GM19043 (cell line): Measurements from ENCODE around the gene RTN3.
A peak's percentile ranks its signal among the peaks of the same experiment; 100 is the strongest.
"Not testable (repeated sequence)": the region's sequence is repeated elsewhere in the genome, so short reads cannot be mapped to it uniquely, and the experiment has no call there.

Experiments
- ATAC-seq: cut with Tn5 transposase; IDR thresholded peaks from one replicate; pipeline ENCODE4 v1.9.1; 2021; ENCODE audit warnings: low read depth; ENCODE audit not compliant: unreplicated experiment

RTN3 gene

GRCh38 chr11:63681321-63682065, at the start of gene RTN3:
Gene RTN3 (plus strand): TSS chr11:63681500. CDS start chr11:63681637, 137 bp downstream.
- ATAC-seq = peak; percentile 85

GRCh38 chr11:63635762-63636465, 45.4 kb upstream of the RTN3 start:
- no peak for ATAC-seq

- not testable (repeated sequence) for ATAC-seq
Measured at GRCh38 chr11:63638436-63638835, 42.9 kb upstream of the RTN3 start.

GRCh38 chr11:63639199-63639832, 42.0 kb upstream of the RTN3 start:
- no peak for ATAC-seq

- ATAC-seq = no peak
Measured at GRCh38 chr11:63641727-63642126, 39.6 kb upstream of the RTN3 start.

GRCh38 chr11:63643205-63643604, 38.1 kb upstream of the RTN3 start:
- no peak for ATAC-seq

- no peak for ATAC-seq
Measured at GRCh38 chr11:63652671-63653070, 28.6 kb upstream of the RTN3 start.

- no peak for ATAC-seq
Measured at GRCh38 chr11:63660972-63661371, 20.3 kb upstream of the RTN3 start.

GRCh38 chr11:63663809-63664208, 17.5 kb upstream of the RTN3 start:
- ATAC-seq = no peak

GRCh38 chr11:63666874-63667273, 14.4 kb upstream of the RTN3 start:
- ATAC-seq = no peak

GRCh38 chr11:63667995-63668795, 13.1 kb upstream of the RTN3 start:
- no peak for ATAC-seq

- ATAC-seq = no peak
Measured at GRCh38 chr11:63670096-63670432, 11.2 kb upstream of the RTN3 start.

GRCh38 chr11:63670433-63671321, 10.6 kb upstream of the RTN3 start:
- no peak for ATAC-seq

- ATAC-seq = peak; percentile 85
Measured at GRCh38 chr11:63671322-63672155, 9.8 kb upstream of the RTN3 start, which contains the start of gene ATL3. Gene ATL3 (minus strand): TSS chr11:63671376. CDS start chr11:63671335, 41 bp downstream.

GRCh38 chr11:63672156-63672463, 9.2 kb upstream of the RTN3 start:
- no peak for ATAC-seq

- ATAC-seq = no peak
Measured at GRCh38 chr11:63672936-63673539, 8.3 kb upstream of the RTN3 start.

GRCh38 chr11:63673579-63673978, 7.7 kb upstream of the RTN3 start:
- ATAC-seq = no peak

GRCh38 chr11:63680834-63681320, 423 bp upstream of the RTN3 start:
- ATAC-seq = no peak
